Stomach smooth muscle (tissue), 2 donors: ENCODE results near the gene SPATA46.
A peak's percentile ranks its signal among the peaks of the same experiment; 100 is the strongest.

Source experiments
- H3K27ac ChIP-seq: one replicate; pipeline ENCODE4 v1.7.0; 2013; ENCODE audit warnings: mild to moderate bottlenecking, low read length, inconsistent platforms
- H3K27me3 ChIP-seq, 2 donors: one replicate each; pipeline ENCODE4 v1.7.0; 2013; ENCODE audit warnings: low read length in 2 of 2; ENCODE audit not compliant: insufficient read depth in 2 of 2, control insufficient read depth in 1 of 2
- H3K36me3 ChIP-seq, 2 donors: one replicate each; pipeline ENCODE4 v1.7.0; 2013; ENCODE audit warnings: low read length in 2 of 2; ENCODE audit not compliant: control insufficient read depth in 2 of 2, insufficient read depth in 2 of 2
- H3K4me1 ChIP-seq: one replicate; pipeline ENCODE4 v1.7.0; 2013; ENCODE audit warnings: low read length; ENCODE audit not compliant: control insufficient read depth, insufficient read depth
- H3K4me3 ChIP-seq, 2 donors: one replicate each; pipeline ENCODE4 v1.7.0; 2013; ENCODE audit warnings: low read length in 2 of 2
- H3K9ac ChIP-seq, 2 donors: one replicate each; pipeline ENCODE4 v1.7.0; 2013; ENCODE audit warnings: low read length in 2 of 2, mild to moderate bottlenecking in 1 of 2
- H3K9me3 ChIP-seq, 2 donors: one replicate each; pipeline ENCODE4 v1.7.0; 2013; ENCODE audit warnings: low read length in 2 of 2; ENCODE audit not compliant: control insufficient read depth in 2 of 2
- donor health status: healthy.
- donor health status: Pancreatic carcinoma.

The SPATA46 gene

DNA sequence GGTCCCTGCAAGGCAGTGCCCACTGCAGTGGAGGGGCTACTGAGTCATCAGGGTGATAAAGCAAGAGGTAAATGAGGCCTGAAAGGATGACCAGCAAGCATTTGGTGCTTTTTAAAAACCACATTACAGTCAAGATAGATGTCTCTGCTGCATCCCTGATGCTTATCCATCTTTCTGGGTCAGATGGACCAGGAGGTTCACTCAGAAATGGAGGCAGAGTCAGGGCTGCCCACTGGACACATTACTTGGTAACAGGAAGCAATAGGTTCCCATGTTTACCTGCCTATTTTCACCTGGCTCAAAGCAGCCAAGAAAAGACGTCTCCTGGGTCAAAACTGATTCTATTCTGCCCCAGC, 3.6 kb downstream of the SPATA46 start:
- no peaks in the 10 kb centered on the region for H3K9me3 ChIP-seq
- H3K27me3 ChIP-seq, result no peaks in the 10 kb centered on the region
- no peak overlapping the region for H3K27ac ChIP-seq
- H3K36me3 ChIP-seq, result no peaks in the 10 kb centered on the region
- no peaks in the 10 kb centered on the region for H3K4me1 ChIP-seq
- no peak overlapping the region for H3K9ac ChIP-seq
- no peak overlapping the region for H3K4me3 ChIP-seq

DNA sequence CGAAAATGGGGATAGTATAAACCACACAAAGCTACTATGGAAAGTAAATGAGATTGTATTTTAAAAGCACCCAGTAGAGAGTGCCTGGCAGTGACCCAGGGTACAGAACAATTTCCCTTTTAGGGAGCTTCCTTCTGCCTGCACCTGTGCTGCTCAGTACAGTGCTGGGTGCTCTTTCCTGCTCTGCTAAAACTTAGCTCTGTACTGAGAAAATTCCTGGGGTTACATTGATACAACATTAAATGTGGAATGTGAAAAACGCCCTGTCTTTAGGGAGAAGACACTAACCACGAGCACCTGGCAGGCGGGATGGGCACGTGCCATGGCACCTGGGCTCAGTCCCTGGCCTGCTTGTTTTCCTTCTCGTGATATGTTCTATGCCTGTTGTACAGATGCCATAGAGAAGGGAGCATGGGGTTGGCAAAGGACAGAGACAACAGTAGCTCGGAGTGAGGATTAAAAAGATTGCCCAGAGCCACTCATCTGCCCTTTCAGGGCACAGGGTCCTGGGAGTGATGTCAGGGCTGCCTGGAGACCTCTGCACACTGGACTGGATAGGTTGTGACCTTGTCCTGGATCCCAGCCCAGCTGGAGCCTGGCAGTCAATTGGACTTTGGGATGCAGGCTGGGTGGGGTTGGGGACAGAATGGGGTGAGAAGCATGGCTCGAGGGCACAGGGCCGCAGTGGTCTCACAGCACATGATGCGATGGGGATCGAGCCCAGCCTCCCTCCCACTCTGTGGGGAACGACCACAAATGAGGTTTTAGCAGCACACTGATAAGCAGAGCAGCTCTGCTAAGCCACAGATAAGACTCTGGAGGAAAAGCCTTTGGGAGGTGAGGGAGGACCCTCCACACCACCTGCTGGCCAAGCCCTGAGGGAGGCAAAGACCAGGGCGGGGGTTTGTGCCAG, 4.2 kb downstream of the SPATA46 start:
- Histone ChIP-seq H3K4me1 (peaks cover 5% of the 10 kb centered on the region), H3K9ac (no peak overlapping the region), H3K27ac (no peak overlapping the region), H3K9me3 (no peaks in the 10 kb centered on the region), H3K4me3 (no peak overlapping the region), H3K27me3 (no peaks in the 10 kb centered on the region), H3K36me3 (no peaks in the 10 kb centered on the region)

DNA sequence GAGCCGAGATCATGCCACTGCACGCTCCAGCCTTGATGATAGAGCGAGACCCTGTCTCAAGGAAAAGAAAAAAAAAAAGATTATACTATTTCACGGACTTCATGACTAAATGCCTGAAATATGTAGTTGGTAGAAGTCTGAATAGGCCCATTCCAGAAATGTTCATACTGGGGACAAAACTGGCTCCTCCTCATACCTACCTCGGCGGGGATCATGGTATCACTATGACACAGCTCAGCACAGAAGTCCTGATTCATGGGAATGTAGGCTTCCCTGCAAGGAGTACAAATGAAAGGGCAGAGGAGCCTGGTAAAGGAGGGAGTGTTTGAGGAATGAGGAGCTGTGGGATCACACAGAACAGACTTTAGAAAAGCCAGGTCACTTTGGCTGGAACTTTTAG, 5.0 kb downstream of the SPATA46 start:
- Histone ChIP-seq H3K36me3 (no peaks in the 10 kb centered on the region), H3K9ac (no peak overlapping the region), H3K27ac (no peak overlapping the region), H3K9me3 (no peaks in the 10 kb centered on the region), H3K4me1 (peaks cover 6% of the 10 kb centered on the region), H3K4me3 (no peak overlapping the region), H3K27me3 (no peaks in the 10 kb centered on the region)

DNA sequence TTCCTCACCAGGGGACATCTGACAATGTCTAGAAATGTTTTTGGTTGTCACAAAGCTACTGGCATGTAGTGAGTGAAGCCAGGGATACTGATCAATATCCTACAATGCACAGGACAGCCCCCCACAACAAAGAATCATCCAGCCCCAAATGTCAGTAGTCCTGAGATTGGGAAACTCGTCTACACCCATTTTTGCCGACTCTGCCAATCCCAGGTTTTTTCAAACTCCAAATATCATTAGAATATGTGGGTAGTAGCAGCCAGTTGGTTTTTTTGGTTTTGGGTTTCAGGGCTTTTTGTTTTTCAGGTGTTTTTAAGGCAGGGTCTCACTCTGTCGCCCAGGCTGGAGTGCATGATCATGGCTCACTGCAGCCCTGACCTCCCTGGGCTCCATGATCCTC, 5.9 kb downstream of the SPATA46 start:
- no peaks in the 10 kb centered on the region for H3K9me3 ChIP-seq
- no peak overlapping the region for H3K9ac ChIP-seq
- H3K36me3 ChIP-seq, result no peaks in the 10 kb centered on the region
- no peak overlapping the region for H3K4me3 ChIP-seq
- H3K27me3 ChIP-seq, result no peaks in the 10 kb centered on the region
- no peak overlapping the region for H3K27ac ChIP-seq
- peaks cover 8% of the 10 kb centered on the region for H3K4me1 ChIP-seq

DNA sequence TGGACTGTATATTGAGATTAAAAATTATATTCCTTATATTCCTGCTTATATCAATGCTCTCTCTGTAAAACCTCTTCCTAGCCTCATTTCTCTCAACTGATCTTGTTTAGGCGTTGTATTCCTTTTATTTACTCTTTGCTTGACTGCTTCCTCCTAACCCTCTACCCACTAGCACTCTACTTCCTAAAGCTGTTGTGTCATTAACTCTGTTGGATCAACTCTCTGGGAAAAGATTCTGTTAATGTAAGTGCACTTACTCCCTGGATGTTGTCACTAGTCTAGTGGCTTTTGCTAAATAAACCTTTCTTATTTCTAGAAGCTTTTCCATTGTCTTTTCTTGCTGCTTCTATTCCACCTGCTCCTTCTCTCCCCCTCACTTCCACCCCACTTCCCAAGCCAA, 6.5 kb downstream of the SPATA46 start:
- H3K9me3 ChIP-seq, result no peaks in the 10 kb centered on the region
- no peaks in the 10 kb centered on the region for H3K27me3 ChIP-seq
- H3K9ac ChIP-seq, result no peak overlapping the region
- no peak overlapping the region for H3K4me3 ChIP-seq
- no peaks in the 10 kb centered on the region for H3K36me3 ChIP-seq
- H3K27ac ChIP-seq, result no peak overlapping the region
- H3K4me1 ChIP-seq, result peaks cover 8% of the 10 kb centered on the region

DNA sequence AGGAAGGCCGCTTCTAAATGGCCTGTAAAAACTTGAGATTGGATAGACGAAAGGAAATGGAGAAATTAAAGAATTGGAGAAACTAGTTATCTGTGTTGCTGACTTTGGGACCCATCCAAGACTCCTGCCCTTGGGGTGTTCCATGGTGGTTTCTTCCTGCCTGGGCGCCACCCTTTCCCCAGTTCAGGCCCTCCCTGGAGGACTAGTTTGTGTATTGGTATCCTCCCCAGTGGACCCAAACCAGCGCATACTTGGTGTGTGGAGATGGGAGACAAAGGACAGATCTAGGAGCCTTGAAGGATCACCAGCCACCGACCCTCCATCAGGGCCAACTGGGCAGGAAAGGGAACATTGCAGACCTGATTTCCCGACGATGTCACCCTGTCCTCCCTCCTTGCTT, 7.1 kb downstream of the SPATA46 start:
- no peak overlapping the region for H3K4me3 ChIP-seq
- no peaks in the 10 kb centered on the region for H3K9me3 ChIP-seq
- H3K36me3 ChIP-seq, result no peaks in the 10 kb centered on the region
- H3K9ac ChIP-seq, result no peak overlapping the region
- no peak overlapping the region for H3K27ac ChIP-seq
- H3K4me1 ChIP-seq, result peaks cover 8% of the 10 kb centered on the region
- H3K27me3 ChIP-seq, result no peaks in the 10 kb centered on the region

DNA sequence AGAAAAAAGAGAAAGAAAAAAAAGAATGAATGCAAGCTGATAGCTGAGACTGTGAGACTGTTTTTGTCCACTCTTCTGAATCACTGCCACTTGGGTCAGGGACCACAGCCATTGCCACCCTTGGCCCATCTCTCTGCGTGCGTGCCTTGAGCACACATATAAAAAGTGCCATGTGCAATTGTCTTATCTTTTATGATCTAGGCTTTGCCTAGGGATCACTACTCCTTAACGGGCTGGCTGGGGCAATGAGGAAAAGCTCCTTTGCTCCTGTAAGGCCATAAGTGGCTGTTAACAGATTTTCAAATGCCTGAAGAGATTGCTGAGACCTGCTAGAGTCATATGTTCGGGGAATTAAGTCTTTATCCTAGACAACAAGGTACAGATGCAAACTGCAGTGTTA, 8.2 kb downstream of the SPATA46 start:
- no peaks in the 10 kb centered on the region for H3K9me3 ChIP-seq
- H3K27me3 ChIP-seq, result no peaks in the 10 kb centered on the region
- no peak overlapping the region for H3K4me3 ChIP-seq
- H3K9ac ChIP-seq, result no peak overlapping the region
- peaks cover 8% of the 10 kb centered on the region for H3K4me1 ChIP-seq
- H3K27ac ChIP-seq, result no peak overlapping the region
- no peaks in the 10 kb centered on the region for H3K36me3 ChIP-seq

DNA sequence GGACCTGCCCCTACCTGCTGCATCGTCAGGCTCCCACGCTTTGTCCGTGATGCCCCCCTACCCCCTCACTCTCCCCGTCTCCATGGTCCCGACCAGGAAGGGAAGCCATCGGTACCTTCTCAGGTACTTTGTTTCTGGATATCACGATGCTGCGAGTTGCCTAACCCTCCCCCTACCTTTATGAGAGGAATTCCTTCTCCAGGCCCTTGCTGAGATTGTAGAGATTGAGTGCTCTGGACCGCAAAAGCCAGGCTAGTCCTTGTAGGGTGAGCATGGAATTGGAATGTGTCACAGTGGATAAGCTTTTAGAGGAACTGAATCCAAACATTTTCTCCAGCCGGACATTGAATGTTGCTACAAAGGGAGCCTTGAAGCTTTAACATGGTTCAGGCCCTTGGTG, 8.9 kb downstream of the SPATA46 start:
- Histone ChIP-seq H3K4me3 (peak overlapping the region in 1 of 2 donors; percentile 76), H3K36me3 (no peaks in the 10 kb centered on the region), H3K27me3 (no peaks in the 10 kb centered on the region), H3K9me3 (no peaks in the 10 kb centered on the region), H3K4me1 (peaks cover 8% of the 10 kb centered on the region), H3K9ac (no peak overlapping the region), H3K27ac (no peak overlapping the region)

DNA sequence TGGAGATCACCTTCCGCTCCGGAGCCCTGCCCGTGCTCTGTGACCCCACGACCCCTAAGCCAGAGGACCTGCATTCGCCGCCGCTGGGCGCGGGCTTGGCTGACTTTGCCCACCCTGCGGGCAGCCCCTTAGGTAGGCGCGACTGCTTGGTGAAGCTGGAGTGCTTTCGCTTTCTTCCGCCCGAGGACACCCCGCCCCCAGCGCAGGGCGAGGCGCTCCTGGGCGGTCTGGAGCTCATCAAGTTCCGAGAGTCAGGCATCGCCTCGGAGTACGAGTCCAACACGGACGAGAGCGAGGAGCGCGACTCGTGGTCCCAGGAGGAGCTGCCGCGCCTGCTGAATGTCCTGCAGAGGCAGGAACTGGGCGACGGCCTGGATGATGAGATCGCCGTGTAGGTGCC, 9.6 kb downstream of the SPATA46 start:
- H3K27ac ChIP-seq, result peak overlapping the region; percentile 11
- H3K27me3 ChIP-seq, result no peaks in the 10 kb centered on the region
- peak overlapping the region in 1 of 2 donors; percentile 76 for H3K4me3 ChIP-seq
- H3K4me1 ChIP-seq, result peaks cover 8% of the 10 kb centered on the region
- no peaks in the 10 kb centered on the region for H3K9me3 ChIP-seq
- peak overlapping the region in 1 of 2 donors; percentile 47 for H3K9ac ChIP-seq
- H3K36me3 ChIP-seq, result no peaks in the 10 kb centered on the region

DNA sequence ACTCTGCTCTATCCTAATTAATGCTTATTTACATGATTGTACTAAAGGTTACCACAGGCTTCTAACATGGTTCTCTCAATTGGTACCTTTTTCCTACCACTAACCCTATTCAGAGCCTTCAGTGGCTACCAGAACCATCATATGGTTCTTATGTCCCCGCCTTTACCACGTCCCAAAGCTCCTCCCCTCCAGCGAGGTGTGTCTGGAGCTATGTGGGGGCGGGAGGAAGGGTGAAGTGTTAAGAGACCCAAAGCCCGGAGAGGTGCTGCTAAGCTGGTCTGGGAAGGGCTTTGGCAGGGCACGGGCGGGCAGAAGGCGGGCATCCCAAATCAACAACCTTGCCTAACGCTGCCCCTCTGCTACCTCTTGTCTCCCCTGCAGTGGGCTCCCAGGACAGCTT, 10.0 kb downstream of the SPATA46 start:
- Histone ChIP-seq H3K36me3 (no peaks in the 10 kb centered on the region), H3K9ac (peak overlapping the region in 1 of 2 donors; percentile 47), H3K27me3 (no peaks in the 10 kb centered on the region), H3K9me3 (no peaks in the 10 kb centered on the region), H3K27ac (peak overlapping the region; percentile 11), H3K4me1 (peaks cover 8% of the 10 kb centered on the region), H3K4me3 (peak overlapping the region in 1 of 2 donors; percentile 76)

DNA sequence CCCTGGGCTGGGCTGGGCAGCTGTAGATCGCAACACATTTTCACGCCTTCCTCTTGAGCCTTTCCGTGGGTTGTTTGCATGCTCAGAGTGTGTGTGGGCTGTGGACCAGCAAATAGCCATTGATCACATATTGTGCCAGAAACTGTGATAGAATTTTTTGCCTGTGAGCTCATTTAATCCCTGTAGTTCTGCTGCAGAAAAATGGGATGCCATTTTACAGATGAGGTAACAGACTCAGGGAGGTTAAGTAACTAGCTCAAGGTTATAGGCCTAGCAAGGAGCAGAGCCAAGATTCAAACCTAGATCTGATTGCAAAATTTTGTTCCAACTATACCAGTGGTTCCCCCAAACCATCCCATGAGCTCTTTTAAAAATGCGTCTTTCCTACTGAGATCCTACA, 10.5 kb downstream of the SPATA46 start:
- no peaks in the 10 kb centered on the region for H3K9me3 ChIP-seq

More for the DNA sequence above, 10.5 kb downstream of the SPATA46 start:
- Histone ChIP-seq H3K27me3 (no peaks in the 10 kb centered on the region), H3K27ac (no peak overlapping the region), H3K4me3 (no peak overlapping the region), H3K36me3 (no peaks in the 10 kb centered on the region), H3K9ac (no peak overlapping the region), H3K4me1 (peaks cover 8% of the 10 kb centered on the region)
